Stimulated activated naive CD4-positive, alpha-beta T cell treated with Interleukin-2 at 50 U/mL for 16 hours (primary cell): ENCODE data around the gene USP4.
"Not testable (repeated sequence)": the region's sequence is repeated elsewhere in the genome, so short reads cannot be mapped to it uniquely, and the experiment has no call there.

ENCODE experiments used
- DNase-seq: peaks from one replicate; lab custom pipeline; 2025; lab: John Stamatoyannopoulos, UW

The USP4 gene

DNA sequence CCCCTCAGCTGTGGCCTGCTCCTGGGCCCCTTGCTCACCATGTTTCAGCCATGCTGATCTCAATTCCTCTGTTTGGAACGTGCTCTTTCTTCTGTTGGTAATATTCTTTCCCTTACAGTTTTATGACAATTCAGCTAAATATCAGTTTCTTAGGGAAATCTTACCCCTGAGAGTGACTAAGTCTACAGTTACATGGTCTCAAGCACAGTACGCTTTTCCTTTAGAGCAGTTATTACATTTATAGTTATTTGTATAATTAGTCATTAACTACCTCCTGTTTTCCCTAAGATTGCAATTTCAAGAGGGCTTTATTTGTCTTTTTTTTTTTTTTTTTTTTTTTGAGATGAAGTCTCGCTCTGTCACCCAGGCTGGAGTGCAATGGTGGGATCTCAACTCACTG is 86.3 kb downstream of the USP4 start:
- DNase-seq = no peak

DNA sequence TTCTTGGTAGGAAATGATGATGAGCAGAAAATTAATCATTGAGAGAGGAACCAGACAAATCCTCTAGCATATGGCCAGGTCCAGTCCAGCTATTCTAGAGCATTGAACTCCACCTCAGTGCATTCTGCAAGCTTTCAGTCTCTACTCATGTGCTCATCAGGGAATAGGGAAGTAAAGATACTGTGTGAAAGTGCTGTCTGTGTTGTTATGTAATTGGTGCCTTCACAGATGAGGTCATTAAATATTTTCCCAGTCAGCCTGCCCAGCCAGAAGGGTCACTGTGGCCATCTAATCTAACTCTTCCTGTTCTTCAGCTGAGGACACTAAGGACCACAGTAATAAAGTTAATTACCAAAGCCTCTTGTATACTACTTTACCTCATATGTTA is 91.0 kb downstream of the USP4 start:
- no peak for DNase-seq

DNA sequence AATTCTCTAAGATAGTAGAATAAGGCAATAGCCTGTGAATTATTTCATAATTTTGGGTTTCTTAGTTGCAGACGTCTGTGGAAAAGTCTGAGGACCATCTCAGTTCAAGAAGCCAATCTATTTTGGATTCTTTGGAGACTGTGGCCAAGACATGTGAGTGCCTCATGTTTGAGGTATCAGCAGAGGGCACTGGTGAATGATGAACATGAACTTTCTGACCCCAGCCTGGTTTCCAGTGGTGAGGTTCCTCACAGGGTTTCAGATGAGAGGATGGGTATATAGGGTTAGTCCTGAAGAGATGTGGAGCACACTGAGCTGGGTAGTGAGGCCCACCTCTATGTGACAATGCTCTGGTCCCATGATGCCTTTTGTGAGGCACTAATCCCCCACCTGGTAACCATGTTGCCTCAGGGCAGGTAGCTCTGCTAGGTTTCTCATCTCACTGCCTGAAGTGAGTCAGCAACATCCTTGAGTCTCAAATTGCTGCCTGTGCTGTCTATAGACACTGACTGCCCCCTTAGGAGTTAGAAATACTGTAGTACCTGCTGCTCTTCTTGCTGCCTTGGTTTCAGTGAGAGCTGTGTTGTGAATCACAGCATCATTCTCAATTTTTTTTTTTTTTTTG is 95.2 kb downstream of the USP4 start:
- DNase-seq = no peak

DNA sequence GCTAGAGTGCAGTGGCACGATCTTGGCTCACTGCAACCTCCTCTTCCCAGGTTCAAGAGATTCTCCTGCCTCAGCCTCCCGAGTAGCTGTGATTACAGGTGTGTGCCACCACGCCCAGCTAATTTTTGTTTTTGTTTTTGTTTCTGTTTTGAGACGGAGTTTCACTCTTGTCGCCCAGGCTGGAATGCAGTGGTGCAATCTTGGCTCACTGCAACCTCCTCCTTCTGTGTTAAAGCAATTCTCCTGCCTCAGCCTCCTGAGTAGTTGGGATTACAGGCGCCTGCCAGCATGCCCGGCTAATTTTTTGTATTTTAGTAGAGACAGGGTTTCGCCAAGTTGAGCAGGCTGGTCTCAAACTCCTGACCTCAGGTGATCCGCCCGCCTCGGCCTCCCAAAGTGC is 99.8 kb downstream of the USP4 start:
- not testable (repeated sequence) for DNase-seq

- no peak for DNase-seq
These were observed 101.4 kb downstream of the USP4 start for GRCh38 chr3:49238274-49239127.

GRCh38 chr3:49237344-49237743 is 102.5 kb downstream of the USP4 start:
- DNase-seq = no peak

- DNase-seq = no peak
These were observed 103.6 kb downstream of the USP4 start for GRCh38 chr3:49236226-49236625.

DNA sequence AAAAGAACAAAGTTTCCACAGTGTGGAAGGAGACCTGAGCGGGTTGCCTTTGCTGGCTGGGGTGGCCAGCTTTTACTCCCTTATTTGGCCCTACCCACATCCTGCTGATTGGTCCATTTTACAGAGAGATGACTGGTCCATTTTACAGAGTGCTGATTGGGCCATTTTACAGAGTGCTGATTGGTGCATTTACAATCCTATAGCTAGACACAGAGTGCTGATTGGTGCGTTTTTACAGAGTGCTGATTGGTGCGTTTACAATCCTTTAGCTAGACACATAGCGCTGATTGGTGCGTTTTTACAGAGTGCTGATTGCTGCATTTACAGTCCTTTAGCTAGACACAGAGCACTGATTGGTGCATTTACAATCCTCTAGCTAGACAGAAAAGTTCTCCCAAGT is 111.0 kb downstream of the USP4 start:
- not testable (repeated sequence) for DNase-seq
